Measurements from ENCODE around the gene AGTPBP1.

Gene AGTPBP1

GRCh38 chr9:85543196-85543595 is 198.6 kb downstream of the AGTPBP1 start:
- DNase-seq (ENCODE audit: low spot score), result no peak

- no peak for DNase-seq (ENCODE audit: low spot score)
Observed at GRCh38 chr9:85541876-85542275, 199.9 kb downstream of the AGTPBP1 start.

- DNase-seq (ENCODE audit: low spot score), result no peak
Observed at GRCh38 chr9:85536514-85536913, 205.2 kb downstream of the AGTPBP1 start.

- no peak for DNase-seq (ENCODE audit: low spot score)
Observed at GRCh38 chr9:85536076-85536475, 205.7 kb downstream of the AGTPBP1 start.

GRCh38 chr9:85534340-85534739 is 207.4 kb downstream of the AGTPBP1 start:
- no peak for DNase-seq (ENCODE audit: low spot score)

GRCh38 chr9:85533538-85533937 is 208.2 kb downstream of the AGTPBP1 start:
- no peak for DNase-seq (ENCODE audit: low spot score)

- DNase-seq (ENCODE audit: low spot score), result no peak
Observed at GRCh38 chr9:85530721-85531120, 211.0 kb downstream of the AGTPBP1 start.

- no peak for DNase-seq (ENCODE audit: low spot score)
Observed at GRCh38 chr9:85528607-85529006, 213.1 kb downstream of the AGTPBP1 start.

GRCh38 chr9:85528142-85528541 is 213.6 kb downstream of the AGTPBP1 start:
- DNase-seq (ENCODE audit: low spot score), result no peak

GRCh38 chr9:85527331-85528020 is 214.3 kb downstream of the AGTPBP1 start:
- no peak for DNase-seq (ENCODE audit: low spot score)

GRCh38 chr9:85524531-85524930 is 217.2 kb downstream of the AGTPBP1 start:
- DNase-seq (ENCODE audit: low spot score), result no peak

- no peak for DNase-seq (ENCODE audit: low spot score)
Observed at GRCh38 chr9:85523202-85523601, 218.6 kb downstream of the AGTPBP1 start.

GRCh38 chr9:85522459-85523092 is 219.2 kb downstream of the AGTPBP1 start:
- DNase-seq (ENCODE audit: low spot score), result peak; percentile 77

GRCh38 chr9:85521371-85522197 is 220.2 kb downstream of the AGTPBP1 start:
- DNase-seq (ENCODE audit: low spot score), result no peak

GRCh38 chr9:85516976-85517637 is 224.6 kb downstream of the AGTPBP1 start:
- no peak for DNase-seq (ENCODE audit: low spot score)

- DNase-seq (ENCODE audit: low spot score), result no peak
Observed at GRCh38 chr9:85516455-85516854, 225.3 kb downstream of the AGTPBP1 start.

GRCh38 chr9:85515021-85515420 is 226.7 kb downstream of the AGTPBP1 start:
- no peak for DNase-seq (ENCODE audit: low spot score)

GRCh38 chr9:85514256-85514655 is 227.5 kb downstream of the AGTPBP1 start:
- no peak for DNase-seq (ENCODE audit: low spot score)

GRCh38 chr9:85511746-85512145 is 230.0 kb downstream of the AGTPBP1 start:
- no peak for DNase-seq (ENCODE audit: low spot score)

- DNase-seq (ENCODE audit: low spot score), result no peak
Observed at GRCh38 chr9:85510830-85511504, 230.8 kb downstream of the AGTPBP1 start.

- DNase-seq (ENCODE audit: low spot score), result no peak
Observed at GRCh38 chr9:85508616-85509015, 233.1 kb downstream of the AGTPBP1 start.

- no peak for DNase-seq (ENCODE audit: low spot score)
Observed at GRCh38 chr9:85505612-85506011, 236.1 kb downstream of the AGTPBP1 start.
